Neural progenitor cell (in vitro differentiated cells): Measurements from ENCODE around the gene ITGB8. TPM values are rescaled to one million over a fixed set of nuclear protein-coding genes. Genes with fewer than 3 reads are reported as not detected.

Source experiments
- DNase-seq: peaks from one replicate; pipeline ENCODE4 v3.0.0-alpha.2; 2016; ENCODE audit warnings: low spot score
- H2AFZ ChIP-seq: fragments of 200-600 bp; sonication (generic); replicated peaks from 2 replicates; pipeline ENCODE4 v1.6.1; 2016; ENCODE audit warnings: antibody characterized with exemption
- H3F3A ChIP-seq: fragments of 200-600 bp; sonication (generic); 2 replicates; pipeline ENCODE4 v1.6.1; 2016; ENCODE audit warnings: antibody characterized with exemption, low read depth
- H3K27ac ChIP-seq: fragments of 200-600 bp; sonication (generic); 2 replicates; pipeline ENCODE4 v1.5.1; 2016; ENCODE audit warnings: mild to moderate bottlenecking
- H3K27me3 ChIP-seq: fragments of 200-600 bp; sonication (generic); 2 replicates; pipeline ENCODE4 v1.6.1; 2016; ENCODE audit warnings: mild to moderate bottlenecking, moderate library complexity
- H3K36me3 ChIP-seq: fragments of 200-600 bp; sonication (generic); 2 replicates; pipeline ENCODE4 v1.5.1; 2016
- H3K4me1 ChIP-seq: fragments of 200-600 bp; sonication (generic); 2 replicates; pipeline ENCODE4 v1.6.1; 2016; ENCODE audit warnings: mixed run types
- H3K4me2 ChIP-seq: fragments of 200-600 bp; sonication (generic); 2 replicates; pipeline ENCODE4 v1.6.1; 2016
- H3K4me3 ChIP-seq: fragments of 200-600 bp; sonication (generic); 2 replicates; pipeline ENCODE4 v1.5.1; 2016
- H3K79me2 ChIP-seq: fragments of 200-600 bp; sonication (generic); 2 replicates; pipeline ENCODE4 v1.6.1; 2016; ENCODE audit warnings: low read depth
- H3K9ac ChIP-seq: fragments of 200-600 bp; sonication (generic); 2 replicates; pipeline ENCODE4 v1.6.1; 2016
- H3K9me3 ChIP-seq: fragments of 200-600 bp; sonication (generic); 2 replicates; pipeline ENCODE4 v1.5.1; 2016; ENCODE audit warnings: low read depth
- H4K20me1 ChIP-seq: fragments of 200-600 bp; sonication (generic); 2 replicates; pipeline ENCODE4 v1.6.1; 2016; ENCODE audit warnings: low read depth
- H3K27ac Mint-ChIP-seq: 3 replicates; pipeline ENCODE4 v1.8.0; 2021; ENCODE audit warnings: mixed read lengths
- H3K27me3 Mint-ChIP-seq: 2 replicates; pipeline ENCODE4 v1.8.0; 2022; ENCODE audit warnings: low read depth, mild to moderate bottlenecking, inconsistent platforms, moderate library complexity, mixed read lengths; ENCODE audit not compliant: insufficient read depth
- H3K36me3 Mint-ChIP-seq: 3 replicates; pipeline ENCODE4 v1.8.0; 2021; ENCODE audit warnings: mixed read lengths
- H3K4me1 Mint-ChIP-seq: 3 replicates; pipeline ENCODE4 v1.8.0; 2021; ENCODE audit warnings: mixed read lengths
- H3K4me3 Mint-ChIP-seq: 3 replicates; pipeline ENCODE4 v1.8.0; 2021; ENCODE audit warnings: mild to moderate bottlenecking, moderate library complexity, mixed read lengths
- H3K9me3 Mint-ChIP-seq: 3 replicates; pipeline ENCODE4 v1.8.0; 2020; ENCODE audit warnings: mixed read lengths
- EZH2 ChIP-seq: fragments of 200-600 bp; sonication (generic); IDR thresholded peaks from 2 replicates; pipeline ENCODE4 v1.6.1; 2017; ENCODE audit warnings: antibody characterized with exemption, mild to moderate bottlenecking, moderate library complexity
- EZH2phosphoT487 ChIP-seq: fragments of 200-600 bp; sonication (generic); IDR thresholded peaks from 2 replicates; pipeline ENCODE4 v1.6.1; 2017; ENCODE audit warnings: antibody characterized with exemption
- total RNA-seq: library from RNA; depleted of rRNA; stranded (reverse); fragments of >200 nt; gene quantifications from 2 replicates; pipeline ENCODE4 v1.2.3, GENCODE V29; 2015; ENCODE audit warnings: low replicate concordance
- TF ChIP-seq, protein P1 (sequence below): fragments of 200-600 bp; sonication (generic); IDR thresholded peaks from 2 replicates; pipeline ENCODE4 v1.5.1; 2017; ENCODE audit warnings: antibody characterized with exemption, mild to moderate bottlenecking

The ITGB8 gene
- total RNA-seq, 1 donor from 2014 or later: 5.3 TPM

GRCh38 chr7:20328692-20329091 is 2.0 kb upstream of the ITGB8 start:
- no peak overlapping the region for H3K27ac Mint-ChIP-seq
- no peak overlapping the region for H3K4me2 ChIP-seq

DNA sequence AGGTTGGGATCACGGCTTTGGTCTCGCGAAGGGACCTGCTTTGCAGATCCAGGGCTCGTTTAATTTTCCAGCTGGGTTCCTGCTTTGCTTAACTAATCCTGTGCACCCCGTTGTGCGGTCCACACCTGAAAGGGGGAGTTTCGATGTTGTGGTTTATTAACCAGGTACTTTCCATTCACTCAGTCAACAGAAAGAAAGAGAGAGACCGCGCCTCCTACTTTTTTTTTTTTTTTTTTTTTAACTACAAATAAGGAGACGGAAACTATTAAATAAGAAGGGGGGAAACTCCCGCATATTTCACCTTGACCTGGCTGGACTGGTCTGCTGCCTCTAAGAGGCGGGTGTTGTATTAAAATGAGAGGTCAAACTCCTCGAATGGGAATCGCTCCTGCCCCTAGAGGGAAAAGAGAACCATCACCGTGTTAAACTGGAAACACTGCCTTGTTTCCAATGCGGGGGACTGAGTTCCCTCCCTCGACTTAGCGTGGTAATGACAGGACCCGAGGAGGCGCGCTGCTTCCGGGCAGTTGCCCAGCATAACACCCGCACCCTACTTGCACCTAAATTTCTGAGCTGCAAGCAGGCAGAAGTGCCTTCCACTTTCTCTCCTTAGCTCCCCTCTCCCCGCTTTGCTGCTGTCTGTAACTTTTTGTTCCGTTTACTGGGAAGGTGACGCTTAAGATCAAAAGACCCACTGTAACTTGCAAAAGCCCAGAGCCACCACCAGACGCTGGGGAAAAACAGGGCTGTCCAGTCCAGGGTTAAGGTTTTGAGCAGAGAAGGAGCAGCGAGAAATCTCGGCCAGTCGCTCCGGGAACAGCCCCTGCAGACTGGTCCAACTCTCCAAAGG is 1.1 kb upstream of the ITGB8 start:
- peak overlapping the region; percentile 81 for H3K27ac ChIP-seq
- H3K4me3 Mint-ChIP-seq: peak overlapping the region; percentile 100
- no peaks in the 10 kb centered on the region for H3K9me3 ChIP-seq
- H3K27ac Mint-ChIP-seq: peak overlapping the region; percentile 100
- peaks cover 11% of the 10 kb centered on the region for H3K27me3 ChIP-seq
- peaks cover 5% of the 10 kb centered on the region for H3K36me3 Mint-ChIP-seq
- H3K79me2 ChIP-seq: peaks cover 20% of the 10 kb centered on the region
- H2AFZ ChIP-seq: peak overlapping the region; percentile 74
- peaks cover 21% of the 10 kb centered on the region for H3K4me1 Mint-ChIP-seq
- peak overlapping the region; percentile 62 for H3K4me3 ChIP-seq
- peak overlapping the region; percentile 43 for H3K9ac ChIP-seq
- peak overlapping the region; percentile 88 for H3K4me2 ChIP-seq
- peaks cover 13% of the 10 kb centered on the region for H3K27me3 Mint-ChIP-seq
- peak; percentile 82 for DNase-seq
- peaks cover 42% of the 10 kb centered on the region for H3F3A ChIP-seq
- H4K20me1 ChIP-seq: peaks cover 9% of the 10 kb centered on the region
- H3K36me3 ChIP-seq: no peaks in the 10 kb centered on the region
- no peak for TF ChIP-seq EZH2phosphoT487
- TF ChIP-seq, protein P1, sequence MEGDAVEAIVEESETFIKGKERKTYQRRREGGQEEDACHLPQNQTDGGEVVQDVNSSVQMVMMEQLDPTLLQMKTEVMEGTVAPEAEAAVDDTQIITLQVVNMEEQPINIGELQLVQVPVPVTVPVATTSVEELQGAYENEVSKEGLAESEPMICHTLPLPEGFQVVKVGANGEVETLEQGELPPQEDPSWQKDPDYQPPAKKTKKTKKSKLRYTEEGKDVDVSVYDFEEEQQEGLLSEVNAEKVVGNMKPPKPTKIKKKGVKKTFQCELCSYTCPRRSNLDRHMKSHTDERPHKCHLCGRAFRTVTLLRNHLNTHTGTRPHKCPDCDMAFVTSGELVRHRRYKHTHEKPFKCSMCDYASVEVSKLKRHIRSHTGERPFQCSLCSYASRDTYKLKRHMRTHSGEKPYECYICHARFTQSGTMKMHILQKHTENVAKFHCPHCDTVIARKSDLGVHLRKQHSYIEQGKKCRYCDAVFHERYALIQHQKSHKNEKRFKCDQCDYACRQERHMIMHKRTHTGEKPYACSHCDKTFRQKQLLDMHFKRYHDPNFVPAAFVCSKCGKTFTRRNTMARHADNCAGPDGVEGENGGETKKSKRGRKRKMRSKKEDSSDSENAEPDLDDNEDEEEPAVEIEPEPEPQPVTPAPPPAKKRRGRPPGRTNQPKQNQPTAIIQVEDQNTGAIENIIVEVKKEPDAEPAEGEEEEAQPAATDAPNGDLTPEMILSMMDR: peak; percentile 37
- no peak for TF ChIP-seq EZH2
- peaks cover 24% of the 10 kb centered on the region for H3K4me1 ChIP-seq
- H3K9me3 Mint-ChIP-seq: peaks cover 5% of the 10 kb centered on the region

More at GRCh38 chr7:20328692-20329091, 2.0 kb upstream of the ITGB8 start:
- Histone ChIP-seq H3K27ac (no peak overlapping the region), H3K9me3 (no peaks in the 10 kb centered on the region), H3K36me3 (no peaks in the 10 kb centered on the region), H3F3A (peaks cover 42% of the 10 kb centered on the region), H3K4me1 (peaks cover 21% of the 10 kb centered on the region), H3K4me3 (no peak overlapping the region), H3K27me3 (peaks cover 11% of the 10 kb centered on the region), H3K79me2 (peaks cover 11% of the 10 kb centered on the region), H3K9ac (no peak overlapping the region), H2AFZ (no peak overlapping the region), H4K20me1 (peaks cover 9% of the 10 kb centered on the region)
- Mint-ChIP-seq H3K36me3 (peaks cover 3% of the 10 kb centered on the region), H3K4me1 (peaks cover 21% of the 10 kb centered on the region), H3K4me3 (peak overlapping the region; percentile 100), H3K9me3 (peaks cover 8% of the 10 kb centered on the region), H3K27me3 (peaks cover 13% of the 10 kb centered on the region)
- DNase-seq: no peak
- no peak for TF ChIP-seq EZH2phosphoT487
- no peak for TF ChIP-seq EZH2
- TF ChIP-seq, protein P1: no peak

DNA sequence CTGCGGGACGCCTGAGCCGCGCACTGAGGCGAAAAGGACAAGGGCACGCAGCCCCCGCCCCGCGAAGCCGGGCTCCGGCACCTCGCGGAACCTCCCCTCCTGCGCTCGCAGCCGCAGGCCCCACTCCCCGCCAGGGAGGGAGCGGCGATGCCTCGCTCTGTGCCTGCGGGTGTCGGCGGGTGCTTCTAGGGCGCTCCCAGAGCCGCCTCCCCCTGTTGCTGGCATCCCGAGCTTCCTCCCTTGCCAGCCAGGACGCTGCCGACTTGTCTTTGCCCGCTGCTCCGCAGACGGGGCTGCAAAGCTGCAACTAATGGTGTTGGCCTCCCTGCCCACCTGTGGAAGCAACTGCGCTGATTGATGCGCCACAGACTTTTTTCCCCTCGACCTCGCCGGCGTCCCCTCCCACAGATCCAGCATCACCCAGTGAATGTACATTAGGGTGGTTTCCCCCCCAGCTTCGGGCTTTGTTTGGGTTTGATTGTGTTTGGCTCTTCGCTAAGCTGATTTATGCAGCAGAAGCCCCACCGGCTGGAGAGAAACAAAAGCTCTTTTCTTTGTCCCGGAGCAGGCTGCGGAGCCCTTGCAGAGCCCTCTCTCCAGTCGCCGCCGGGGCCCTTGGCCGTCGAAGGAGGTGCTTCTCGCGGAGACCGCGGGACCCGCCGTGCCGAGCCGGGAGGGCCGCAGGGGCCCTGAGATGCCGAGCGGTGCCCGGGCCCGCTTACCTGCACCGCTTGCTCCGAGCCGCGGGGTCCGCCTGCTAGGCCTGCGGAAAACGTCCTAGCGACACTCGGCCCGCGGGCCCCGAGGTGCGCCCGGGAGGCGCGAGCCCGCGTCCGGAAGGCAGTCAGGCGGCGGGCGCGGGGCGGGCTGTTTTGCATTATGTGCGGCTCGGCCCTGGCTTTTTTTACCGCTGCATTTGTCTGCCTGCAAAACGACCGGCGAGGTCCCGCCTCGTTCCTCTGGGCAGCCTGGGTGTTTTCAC is 519 bp downstream of the ITGB8 start:
- H3K9me3 ChIP-seq: no peaks in the 10 kb centered on the region
- H2AFZ ChIP-seq: peak overlapping the region; percentile 74
- peaks cover 24% of the 10 kb centered on the region for H3K4me1 ChIP-seq
- peak overlapping the region; percentile 17 for H3K9ac ChIP-seq
- H3K4me2 ChIP-seq: peak overlapping the region; percentile 88
- peaks cover 11% of the 10 kb centered on the region for H3K27me3 ChIP-seq
- peaks cover 42% of the 10 kb centered on the region for H3F3A ChIP-seq
- Mint-ChIP-seq H3K36me3 (peaks cover 12% of the 10 kb centered on the region), H3K4me1 (peaks cover 29% of the 10 kb centered on the region), H3K27ac (peak overlapping the region; percentile 100), H3K9me3 (peaks cover 6% of the 10 kb centered on the region), H3K27me3 (peaks cover 12% of the 10 kb centered on the region), H3K4me3 (peak overlapping the region; percentile 100)
- no peak for TF ChIP-seq EZH2
- TF ChIP-seq, protein P1: peak; percentile 15
- peaks cover 9% of the 10 kb centered on the region for H4K20me1 ChIP-seq
- DNase-seq: peak; percentile 94
- H3K36me3 ChIP-seq: no peaks in the 10 kb centered on the region
- H3K27ac ChIP-seq: peak overlapping the region; percentile 81
- H3K79me2 ChIP-seq: peaks cover 22% of the 10 kb centered on the region
- peak overlapping the region; percentile 62 for H3K4me3 ChIP-seq
